Loucy (cell line): ENCODE measurements around the gene IL1R2.

ENCODE experiments used
- H2AFZ ChIP-seq: fragments of 200-600 bp; sonication (generic); 2 replicates; pipeline ENCODE4 v1.6.0; 2016; ENCODE audit warnings: antibody characterized with exemption, mild to moderate bottlenecking, low read length, moderate library complexity
- H3F3A ChIP-seq: fragments of 200-600 bp; 2 replicates; pipeline ENCODE4 v1.6.0; 2016; ENCODE audit warnings: antibody characterized with exemption, low read depth, mild to moderate bottlenecking
- H3K27me3 ChIP-seq: fragments of 200-600 bp; sonication (generic); 2 replicates; pipeline ENCODE4 v1.6.1; 2014; ENCODE audit warnings: low read length, mild to moderate bottlenecking; ENCODE audit not compliant: insufficient read depth, poor library complexity, severe bottlenecking
- H3K36me3 ChIP-seq: fragments of 200-600 bp; sonication (generic); 2 replicates; pipeline ENCODE4 v1.6.1; 2016; ENCODE audit warnings: low read length; ENCODE audit not compliant: insufficient read depth
- H3K4me1 ChIP-seq: fragments of 200-600 bp; sonication (generic); 2 replicates; pipeline ENCODE4 v1.5.1; 2014; ENCODE audit warnings: low read length, mild to moderate bottlenecking; ENCODE audit not compliant: insufficient read depth, poor library complexity, severe bottlenecking
- H3K4me2 ChIP-seq: fragments of 200-600 bp; sonication (generic); 2 replicates; pipeline ENCODE4 v1.6.0; 2014; ENCODE audit warnings: antibody characterized with exemption, low read length, low read depth, mild to moderate bottlenecking; ENCODE audit not compliant: poor library complexity, severe bottlenecking
- H3K4me3 ChIP-seq: fragments of 200-600 bp; sonication (generic); 2 replicates; pipeline ENCODE4 v1.5.1; 2014; ENCODE audit warnings: low read length, mild to moderate bottlenecking, mixed read lengths; ENCODE audit not compliant: poor library complexity, severe bottlenecking
- H3K79me2 ChIP-seq: fragments of 200-600 bp; sonication (generic); 2 replicates; pipeline ENCODE4 v1.6.1; 2014; ENCODE audit warnings: low read length; ENCODE audit not compliant: insufficient read depth
- H3K9ac ChIP-seq: fragments of 200-600 bp; sonication (generic); 2 replicates; pipeline ENCODE4 v1.6.0; 2014; ENCODE audit warnings: mild to moderate bottlenecking, low read depth, low read length, moderate library complexity; ENCODE audit not compliant: poor library complexity, severe bottlenecking
- H3K9me2 ChIP-seq: fragments of 200-600 bp; sonication (generic); replicated peaks from 2 replicates; pipeline ENCODE4 v1.6.1; 2016; ENCODE audit warnings: low read depth, low read length, mixed read lengths
- H3K9me3 ChIP-seq: fragments of 200-600 bp; sonication (generic); 2 replicates; pipeline ENCODE4 v1.6.1; 2014; ENCODE audit warnings: mild to moderate bottlenecking, antibody characterized with exemption, low read length, low read depth; ENCODE audit not compliant: insufficient read depth
- H4K20me1 ChIP-seq: fragments of 200-600 bp; sonication (generic); 2 replicates; pipeline ENCODE4 v1.6.0; 2014; ENCODE audit warnings: antibody characterized with exemption, low read length, mild to moderate bottlenecking; ENCODE audit not compliant: insufficient read depth, poor library complexity, severe bottlenecking
- EZH2phosphoT487 ChIP-seq: fragments of 200-600 bp; IDR thresholded peaks from 2 replicates; pipeline ENCODE4 v1.6.1; 2018; ENCODE audit warnings: antibody characterized with exemption, mild to moderate bottlenecking, moderate library complexity, borderline replicate concordance
- TF ChIP-seq, protein P1 (sequence below): fragments of 200-600 bp; sonication (generic); conservative IDR thresholded peaks from 2 replicates; pipeline ENCODE4 v1.5.1; 2014; ENCODE audit warnings: mild to moderate bottlenecking, antibody characterized with exemption, low read length

The IL1R2 gene

DNA sequence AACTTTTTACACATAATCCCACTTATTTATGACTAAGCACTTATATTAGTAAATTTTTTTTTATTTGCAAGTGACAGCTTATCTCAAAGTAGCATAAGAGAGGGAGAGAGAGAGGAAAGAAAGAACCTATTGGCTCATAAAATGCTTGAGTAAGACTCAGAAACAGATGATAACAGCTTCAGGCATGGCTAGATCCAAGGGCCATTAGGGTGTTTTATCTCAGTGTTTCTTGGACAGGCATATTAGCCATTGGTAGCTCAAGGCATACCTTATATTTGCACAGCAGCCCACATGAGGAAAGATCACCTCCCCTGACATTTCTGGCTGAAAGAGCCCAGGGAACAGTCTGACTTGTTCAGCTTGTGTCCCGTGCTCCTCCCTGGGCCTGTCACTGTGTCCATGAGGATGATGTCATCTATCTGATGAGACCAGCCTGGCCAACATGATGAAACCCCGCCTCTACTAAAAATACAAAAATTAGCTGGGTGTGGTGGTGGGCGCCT lies 64.4 kb downstream of the IL1R2 start:
- no peaks in the 10 kb centered on the region for H4K20me1 ChIP-seq
- H3K27me3 ChIP-seq, result no peaks in the 10 kb centered on the region
- no peak overlapping the region for H3K4me2 ChIP-seq
- H3K4me3 ChIP-seq, result no peak overlapping the region
- no peak overlapping the region for H3K9ac ChIP-seq
- no peaks in the 10 kb centered on the region for H3K9me2 ChIP-seq
- no peaks in the 10 kb centered on the region for H3F3A ChIP-seq
- no peak for TF ChIP-seq EZH2phosphoT487
- TF ChIP-seq, protein P1, sequence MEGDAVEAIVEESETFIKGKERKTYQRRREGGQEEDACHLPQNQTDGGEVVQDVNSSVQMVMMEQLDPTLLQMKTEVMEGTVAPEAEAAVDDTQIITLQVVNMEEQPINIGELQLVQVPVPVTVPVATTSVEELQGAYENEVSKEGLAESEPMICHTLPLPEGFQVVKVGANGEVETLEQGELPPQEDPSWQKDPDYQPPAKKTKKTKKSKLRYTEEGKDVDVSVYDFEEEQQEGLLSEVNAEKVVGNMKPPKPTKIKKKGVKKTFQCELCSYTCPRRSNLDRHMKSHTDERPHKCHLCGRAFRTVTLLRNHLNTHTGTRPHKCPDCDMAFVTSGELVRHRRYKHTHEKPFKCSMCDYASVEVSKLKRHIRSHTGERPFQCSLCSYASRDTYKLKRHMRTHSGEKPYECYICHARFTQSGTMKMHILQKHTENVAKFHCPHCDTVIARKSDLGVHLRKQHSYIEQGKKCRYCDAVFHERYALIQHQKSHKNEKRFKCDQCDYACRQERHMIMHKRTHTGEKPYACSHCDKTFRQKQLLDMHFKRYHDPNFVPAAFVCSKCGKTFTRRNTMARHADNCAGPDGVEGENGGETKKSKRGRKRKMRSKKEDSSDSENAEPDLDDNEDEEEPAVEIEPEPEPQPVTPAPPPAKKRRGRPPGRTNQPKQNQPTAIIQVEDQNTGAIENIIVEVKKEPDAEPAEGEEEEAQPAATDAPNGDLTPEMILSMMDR, result no peak
- no peaks in the 10 kb centered on the region for H3K4me1 ChIP-seq
- no peak overlapping the region for H2AFZ ChIP-seq
- H3K36me3 ChIP-seq, result no peaks in the 10 kb centered on the region
- no peaks in the 10 kb centered on the region for H3K79me2 ChIP-seq
- H3K9me3 ChIP-seq, result no peaks in the 10 kb centered on the region

- H3K4me1 ChIP-seq, result no peaks in the 10 kb centered on the region
- no peak overlapping the region for H3K4me3 ChIP-seq
- H3K27me3 ChIP-seq, result no peaks in the 10 kb centered on the region
- no peaks in the 10 kb centered on the region for H3K79me2 ChIP-seq
- no peak overlapping the region for H2AFZ ChIP-seq
- no peaks in the 10 kb centered on the region for H3K36me3 ChIP-seq
- H3K9me3 ChIP-seq, result no peaks in the 10 kb centered on the region
- H3K9me2 ChIP-seq, result no peaks in the 10 kb centered on the region
- no peaks in the 10 kb centered on the region for H3F3A ChIP-seq
- no peaks in the 10 kb centered on the region for H4K20me1 ChIP-seq
- no peak overlapping the region for H3K9ac ChIP-seq
- H3K4me2 ChIP-seq, result no peak overlapping the region
- no peak for TF ChIP-seq EZH2phosphoT487
These were observed 65.9 kb downstream of the IL1R2 start for GRCh38 chr2:102057502-102058292.

DNA sequence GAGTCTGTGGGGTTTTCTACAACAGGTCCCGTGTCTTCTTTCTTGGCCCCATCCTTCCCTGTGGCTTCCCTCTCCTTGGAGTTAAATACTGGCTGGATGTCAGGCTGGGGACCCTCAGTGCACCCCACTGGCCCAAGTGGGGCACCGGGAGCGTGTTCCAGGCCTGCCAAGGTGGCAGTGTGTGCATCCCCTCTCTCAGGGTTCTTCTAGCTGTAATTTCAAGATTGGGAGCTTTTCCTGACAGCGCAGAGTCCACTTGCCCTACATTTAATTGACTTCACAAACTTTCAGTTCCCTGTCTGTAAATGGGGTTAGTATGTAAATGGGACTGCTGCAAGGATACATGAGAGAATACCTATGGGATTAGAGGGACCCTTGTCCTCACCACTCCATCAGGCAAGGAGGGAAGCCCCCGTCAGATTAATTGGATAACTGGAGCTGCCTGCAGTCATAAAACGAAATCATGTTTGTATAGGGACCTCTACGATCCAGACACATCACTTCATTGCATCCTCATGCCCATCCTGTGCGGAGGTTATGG lies 66.6 kb downstream of the IL1R2 start:
- no peak overlapping the region for H3K4me2 ChIP-seq
- H3K4me3 ChIP-seq, result no peak overlapping the region
- H3K4me1 ChIP-seq, result no peaks in the 10 kb centered on the region
- no peak overlapping the region for H3K9ac ChIP-seq
- no peaks in the 10 kb centered on the region for H3F3A ChIP-seq
- H3K9me2 ChIP-seq, result no peaks in the 10 kb centered on the region
- TF ChIP-seq, protein P1, result no peak
- no peak for TF ChIP-seq EZH2phosphoT487
- H3K79me2 ChIP-seq, result no peaks in the 10 kb centered on the region
- H4K20me1 ChIP-seq, result no peaks in the 10 kb centered on the region
- no peak overlapping the region for H2AFZ ChIP-seq
- H3K36me3 ChIP-seq, result no peaks in the 10 kb centered on the region
- no peaks in the 10 kb centered on the region for H3K9me3 ChIP-seq
- H3K27me3 ChIP-seq, result no peaks in the 10 kb centered on the region
